GM21447 (cell line): ENCODE data around the gene TRMT2B.
A peak's percentile ranks its signal among the peaks of the same experiment; 100 is the strongest.
"Not testable (repeated sequence)": the region's sequence is repeated elsewhere in the genome, so short reads cannot be mapped to it uniquely, and the experiment has no call there.

Experiments
- ATAC-seq: cut with Tn5 transposase; IDR thresholded peaks from one replicate; pipeline ENCODE4 v1.9.1; 2021; ENCODE audit not compliant: unreplicated experiment

TRMT2B gene

DNA sequence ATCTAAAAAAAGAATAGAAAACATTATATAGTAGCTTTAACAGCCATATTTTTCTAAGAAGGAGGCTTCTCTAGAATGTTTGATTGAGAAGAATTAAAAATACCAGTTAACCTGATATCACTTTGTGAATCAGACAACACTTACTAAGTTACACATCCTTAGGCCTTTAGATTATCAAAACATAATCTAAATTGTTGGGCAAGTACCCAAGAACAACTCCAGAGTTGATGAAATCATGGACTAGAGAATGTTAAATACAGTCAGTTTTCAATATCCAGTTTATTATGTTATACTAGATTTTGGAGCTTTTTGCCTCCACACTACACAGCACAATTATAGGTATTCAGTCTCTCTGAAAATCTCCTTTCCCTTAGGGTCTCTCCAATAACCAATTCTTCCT, 42.8 kb downstream of the TRMT2B start:
- no peak for ATAC-seq

- ATAC-seq = no peak
Observed at GRCh38 chrX:100999451-100999850, 52.5 kb downstream of the TRMT2B start.

GRCh38 chrX:100995469-100995868, 56.4 kb downstream of the TRMT2B start:
- no peak for ATAC-seq

GRCh38 chrX:100994352-100995281, 57.3 kb downstream of the TRMT2B start:
- ATAC-seq = peak; percentile 95

DNA sequence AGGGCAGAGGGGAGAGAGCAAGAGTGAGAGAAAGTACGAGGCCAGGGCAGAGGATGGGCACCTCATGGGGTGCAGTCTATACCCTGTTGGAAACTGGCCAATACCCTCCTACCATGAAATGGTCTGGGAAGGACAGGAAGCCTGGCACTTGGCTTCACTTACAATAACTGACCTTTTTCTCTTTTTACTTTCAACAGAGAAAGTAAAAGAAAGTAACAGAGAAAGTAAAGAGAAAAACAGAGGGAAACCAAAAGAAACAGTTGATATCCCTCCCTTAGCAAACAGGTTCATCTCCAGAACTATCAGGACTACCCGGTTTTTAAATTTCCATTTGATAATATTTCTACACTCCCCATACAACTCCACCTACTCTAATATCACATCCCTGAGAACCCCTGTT, 61.8 kb downstream of the TRMT2B start:
- ATAC-seq = no peak

GRCh38 chrX:100984818-100985217, 67.1 kb downstream of the TRMT2B start:
- ATAC-seq = no peak

GRCh38 chrX:100981498-100981845, 70.4 kb downstream of the TRMT2B start:
- not testable (repeated sequence) for ATAC-seq

GRCh38 chrX:100980608-100981497, 71.1 kb downstream of the TRMT2B start:
- ATAC-seq = no peak

- no peak for ATAC-seq
Observed at GRCh38 chrX:100979881-100980607, 71.9 kb downstream of the TRMT2B start.

DNA sequence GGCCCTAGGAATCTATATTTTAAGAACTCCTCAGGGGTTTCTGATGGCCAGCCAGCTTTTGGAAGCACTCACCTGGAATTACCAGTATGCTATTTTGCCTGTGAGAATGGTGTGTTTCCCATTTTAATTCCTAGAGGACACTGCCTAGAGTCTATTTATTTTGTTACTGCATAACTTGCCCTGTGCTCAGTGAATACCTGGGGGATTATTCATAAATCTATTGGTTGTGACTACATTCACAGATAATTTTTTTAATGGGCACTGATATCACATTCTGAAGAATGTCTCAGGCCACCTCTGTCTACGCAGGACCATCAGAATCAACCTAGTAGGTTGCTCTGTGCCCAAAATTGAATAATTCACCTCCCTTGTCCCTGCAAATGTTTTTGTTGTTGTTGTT, 75.7 kb downstream of the TRMT2B start:
- ATAC-seq = no peak

DNA sequence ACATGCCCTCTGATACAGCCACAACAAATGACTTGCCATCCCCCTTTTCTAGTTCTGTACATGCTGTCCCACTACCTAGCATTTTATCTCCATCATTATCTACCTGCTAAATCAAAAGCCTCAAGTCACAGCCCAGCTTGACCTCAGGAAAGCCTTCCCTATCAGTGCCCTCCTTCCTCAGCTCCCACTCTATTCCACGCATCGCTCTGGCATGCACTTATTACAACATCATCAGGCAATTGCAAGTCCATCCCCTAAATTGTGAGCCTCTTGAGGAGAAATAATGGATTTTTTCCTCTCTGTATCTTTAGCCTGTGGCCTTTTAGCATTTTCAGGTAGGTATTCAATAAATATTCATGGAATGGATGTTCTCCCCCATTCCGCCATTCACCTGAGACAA, 76.7 kb downstream of the TRMT2B start:
- no peak for ATAC-seq

DNA sequence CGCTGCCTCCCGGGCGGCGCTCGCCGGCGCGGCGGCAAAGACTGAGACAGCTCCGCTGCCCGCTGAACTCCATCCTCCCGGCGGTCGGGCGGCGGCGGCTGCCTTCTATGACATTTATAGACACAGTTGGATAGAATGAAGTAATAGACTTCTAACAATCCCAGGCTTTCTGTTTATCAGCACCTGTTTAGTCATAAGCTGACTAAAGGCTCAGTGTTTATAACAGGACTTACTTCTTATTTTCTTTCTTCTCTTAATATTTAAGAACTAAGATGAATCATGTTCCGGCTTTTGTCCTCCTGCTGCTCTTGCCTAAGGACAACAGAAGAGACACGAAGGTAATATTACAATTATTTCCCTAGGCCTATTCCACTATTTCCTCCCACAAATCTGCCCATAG, 78.5 kb downstream of the TRMT2B start:
- ATAC-seq = no peak

DNA sequence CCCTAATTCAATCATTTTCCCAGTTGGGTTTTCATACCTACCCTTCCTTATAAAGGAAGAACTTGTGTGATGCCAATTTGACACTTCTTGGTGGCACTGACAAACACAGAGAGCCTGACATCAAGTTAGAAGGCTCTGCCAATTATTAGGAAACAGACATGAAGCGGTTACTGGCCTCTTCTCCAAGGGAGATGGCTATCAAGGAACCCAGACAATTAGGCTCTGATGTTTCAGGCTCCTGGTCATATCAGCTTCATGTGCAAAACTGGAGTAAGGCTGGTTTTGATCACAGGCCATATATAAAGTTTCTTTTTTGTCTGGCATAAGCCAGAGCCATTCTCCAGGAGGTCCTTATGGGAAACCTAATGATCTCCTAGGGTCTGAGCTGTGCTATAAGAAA, 82.0 kb downstream of the TRMT2B start:
- ATAC-seq = no peak

DNA sequence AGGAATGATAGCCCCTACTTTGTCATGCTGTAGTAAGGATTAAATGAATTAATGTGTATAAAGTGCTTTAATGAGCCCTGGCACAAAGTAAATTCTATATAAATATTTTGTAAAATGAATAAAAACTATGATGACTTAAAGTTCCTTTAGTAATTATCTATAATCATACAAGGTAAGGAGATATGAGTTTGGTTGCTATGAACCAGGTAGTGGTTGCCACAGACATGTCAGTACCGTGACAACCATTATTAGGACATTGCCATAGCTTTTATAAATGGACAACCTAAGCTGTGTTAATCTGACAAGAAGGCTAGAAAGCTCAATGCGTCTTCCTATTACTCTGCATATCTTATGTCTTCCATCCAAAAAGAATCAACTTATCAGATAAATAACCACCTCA, 82.5 kb downstream of the TRMT2B start, which contains the start of gene ARL13A:
Gene ARL13A, plus strand, starts transcription at position 301 of the 400 bp plus-strand sequence. CDS start 3,982 bp downstream, outside the sequence.
- no peak for ATAC-seq

- no peak for ATAC-seq
Observed at GRCh38 chrX:100964362-100964761, 87.5 kb downstream of the TRMT2B start.

GRCh38 chrX:100962811-100963210, 89.1 kb downstream of the TRMT2B start:
- no peak for ATAC-seq
